Right atrium auricular region (tissue), 2 donors: ENCODE measurements around the gene BIRC5. TPM values are rescaled to one million over a fixed set of nuclear protein-coding genes. Genes with fewer than 3 reads are reported as not detected.

ENCODE experiments used
- DNase-seq: peaks from one replicate; pipeline ENCODE4 v3.0.0-alpha.2; 2019; ENCODE audit warnings: low spot score
- H3K27ac ChIP-seq, 2 donors: fragments of 200-600 bp; sonication (generic); 1 replicate in 1 of 2; 2 replicates in 1 of 2; pipeline ENCODE4 v1.5.1; 2016 to 2019
- H3K27me3 ChIP-seq, 2 donors: fragments of 200-600 bp; sonication (generic); one replicate each; pipeline versions ENCODE4 v1.5.1 to v1.6.0; 2017 to 2019
- H3K36me3 ChIP-seq: fragments of 200-600 bp; sonication (generic); one replicate; pipeline ENCODE4 v1.5.1; 2016
- H3K4me1 ChIP-seq, 2 donors: fragments of 200-600 bp; sonication (generic); one replicate each; pipeline versions ENCODE4 v1.5.1 to v1.6.0; 2017 to 2019
- H3K4me3 ChIP-seq, 2 donors: fragments of 200-600 bp; sonication (generic); 1 replicate in 1 of 2; 2 replicates in 1 of 2; pipeline ENCODE4 v1.5.1; 2017 to 2019; ENCODE audit warnings: mild to moderate bottlenecking in 1 of 2, moderate library complexity in 1 of 2
- H3K9me3 ChIP-seq, 2 donors: fragments of 200-600 bp; sonication (generic); one replicate each; pipeline ENCODE4 v1.5.1; 2019
- total RNA-seq, 2 donors: library from RNA; depleted of rRNA; stranded (reverse); fragments of >200 nt; gene quantifications; one replicate each; pipeline ENCODE4 v1.1.0, GENCODE V29; 2016
- TF ChIP-seq, protein P1 (sequence below), 2 donors: fragments of 200-600 bp; sonication (generic); IDR thresholded peaks; one replicate each; pipeline ENCODE4 v1.5.1; 2019; ENCODE audit warnings: antibody characterized with exemption in 2 of 2

The BIRC5 gene
- total RNA-seq, 2 donors from 2014 or later: 3.7 TPM; not detected in 1

DNA sequence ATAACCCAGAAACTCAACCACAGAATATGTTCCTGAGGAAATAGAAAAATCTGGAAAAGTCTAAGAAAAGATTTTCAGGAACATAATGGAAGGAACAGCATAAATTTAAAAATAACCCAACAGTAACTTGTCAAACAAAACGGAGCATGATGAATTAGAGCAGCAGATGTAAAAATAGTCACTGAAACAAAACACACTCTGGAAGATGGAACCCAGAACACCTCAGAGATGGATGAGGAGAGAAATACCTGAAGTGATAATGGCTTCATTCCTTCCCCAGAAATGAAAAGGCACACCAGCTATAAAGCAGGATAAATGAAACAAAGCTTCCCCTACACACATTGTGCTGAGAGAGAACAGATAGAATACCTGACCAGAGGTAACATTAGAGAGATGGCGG lies 33.5 kb upstream of the BIRC5 start:
- no peaks in the 10 kb centered on the region for H3K36me3 ChIP-seq
- H3K27me3 ChIP-seq: no peaks in the 10 kb centered on the region
- no peak for DNase-seq
- no peak overlapping the region for H3K4me3 ChIP-seq
- TF ChIP-seq, protein P1, sequence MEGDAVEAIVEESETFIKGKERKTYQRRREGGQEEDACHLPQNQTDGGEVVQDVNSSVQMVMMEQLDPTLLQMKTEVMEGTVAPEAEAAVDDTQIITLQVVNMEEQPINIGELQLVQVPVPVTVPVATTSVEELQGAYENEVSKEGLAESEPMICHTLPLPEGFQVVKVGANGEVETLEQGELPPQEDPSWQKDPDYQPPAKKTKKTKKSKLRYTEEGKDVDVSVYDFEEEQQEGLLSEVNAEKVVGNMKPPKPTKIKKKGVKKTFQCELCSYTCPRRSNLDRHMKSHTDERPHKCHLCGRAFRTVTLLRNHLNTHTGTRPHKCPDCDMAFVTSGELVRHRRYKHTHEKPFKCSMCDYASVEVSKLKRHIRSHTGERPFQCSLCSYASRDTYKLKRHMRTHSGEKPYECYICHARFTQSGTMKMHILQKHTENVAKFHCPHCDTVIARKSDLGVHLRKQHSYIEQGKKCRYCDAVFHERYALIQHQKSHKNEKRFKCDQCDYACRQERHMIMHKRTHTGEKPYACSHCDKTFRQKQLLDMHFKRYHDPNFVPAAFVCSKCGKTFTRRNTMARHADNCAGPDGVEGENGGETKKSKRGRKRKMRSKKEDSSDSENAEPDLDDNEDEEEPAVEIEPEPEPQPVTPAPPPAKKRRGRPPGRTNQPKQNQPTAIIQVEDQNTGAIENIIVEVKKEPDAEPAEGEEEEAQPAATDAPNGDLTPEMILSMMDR (IDR thresholded peaks at IDR 0.05): no peak
- peaks cover 0 to 13% of the 10 kb centered on the region in 2 donors for H3K4me1 ChIP-seq
- no peaks in the 10 kb centered on the region for H3K9me3 ChIP-seq
- no peak overlapping the region for H3K27ac ChIP-seq

DNA sequence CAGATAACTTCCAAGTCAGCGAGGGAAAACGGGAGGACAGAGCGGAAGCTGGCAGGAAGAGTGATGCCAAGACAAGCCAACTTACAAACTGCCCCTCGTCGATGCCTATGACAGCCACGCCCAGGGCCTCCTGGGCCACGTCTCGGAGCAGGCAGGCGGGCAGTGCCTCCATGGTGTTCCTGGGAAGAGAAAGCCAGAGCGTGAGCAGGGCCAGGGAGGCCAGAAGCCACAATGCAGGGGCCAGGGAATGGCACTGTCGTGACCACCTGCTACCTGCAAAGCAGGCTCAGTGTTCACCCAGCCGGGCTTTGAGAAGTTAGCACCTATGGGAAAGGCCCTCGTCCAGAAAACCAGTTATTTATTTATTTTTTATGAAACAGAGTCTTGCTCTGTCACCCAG lies 31.5 kb upstream of the BIRC5 start:
- Histone ChIP-seq H3K9me3 (no peaks in the 10 kb centered on the region), H3K4me1 (peaks cover 0 to 14% of the 10 kb centered on the region in 2 donors), H3K36me3 (no peaks in the 10 kb centered on the region), H3K27me3 (no peaks in the 10 kb centered on the region), H3K27ac (no peak overlapping the region), H3K4me3 (no peak overlapping the region)
- TF ChIP-seq, protein P1 (IDR thresholded peaks at IDR 0.05): no peak
- DNase-seq: no peak

DNA sequence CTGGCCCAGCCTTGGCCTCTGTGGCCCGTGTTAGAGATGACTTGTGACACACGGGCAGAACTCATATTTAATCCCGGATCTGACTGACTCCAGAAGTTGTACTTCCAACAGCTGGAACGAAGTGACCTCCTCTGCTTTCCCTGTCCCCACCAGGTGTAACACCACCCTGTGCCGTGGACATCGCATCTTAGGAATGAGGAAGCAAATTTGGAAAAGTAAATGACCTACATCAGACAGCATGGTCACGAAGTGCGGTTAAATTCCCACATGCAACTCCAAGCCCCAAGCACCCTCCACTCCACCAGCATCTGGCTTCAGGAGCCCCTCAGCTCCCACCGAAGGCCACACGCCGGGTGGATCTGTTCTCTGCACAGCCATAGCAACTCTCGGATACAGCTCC lies 30.1 kb upstream of the BIRC5 start:
- H3K4me3 ChIP-seq: no peak overlapping the region
- peaks cover 0 to 27% of the 10 kb centered on the region in 2 donors for H3K4me1 ChIP-seq
- no peak overlapping the region for H3K27ac ChIP-seq
- no peaks in the 10 kb centered on the region for H3K27me3 ChIP-seq
- DNase-seq: no peak
- TF ChIP-seq, protein P1 (IDR thresholded peaks at IDR 0.05): no peak
- no peaks in the 10 kb centered on the region for H3K9me3 ChIP-seq
- H3K36me3 ChIP-seq: no peaks in the 10 kb centered on the region

GRCh38 chr17:78184351-78184750 lies 29.7 kb upstream of the BIRC5 start:
- TF ChIP-seq, protein P1 (IDR thresholded peaks at IDR 0.05): no peak
- H3K36me3 ChIP-seq: no peaks in the 10 kb centered on the region
- H3K27me3 ChIP-seq: no peaks in the 10 kb centered on the region
- H3K4me3 ChIP-seq: no peak overlapping the region
- no peaks in the 10 kb centered on the region for H3K9me3 ChIP-seq
- H3K27ac ChIP-seq: no peak overlapping the region
- H3K4me1 ChIP-seq: peaks cover 0 to 28% of the 10 kb centered on the region in 2 donors
- no peak for DNase-seq

DNA sequence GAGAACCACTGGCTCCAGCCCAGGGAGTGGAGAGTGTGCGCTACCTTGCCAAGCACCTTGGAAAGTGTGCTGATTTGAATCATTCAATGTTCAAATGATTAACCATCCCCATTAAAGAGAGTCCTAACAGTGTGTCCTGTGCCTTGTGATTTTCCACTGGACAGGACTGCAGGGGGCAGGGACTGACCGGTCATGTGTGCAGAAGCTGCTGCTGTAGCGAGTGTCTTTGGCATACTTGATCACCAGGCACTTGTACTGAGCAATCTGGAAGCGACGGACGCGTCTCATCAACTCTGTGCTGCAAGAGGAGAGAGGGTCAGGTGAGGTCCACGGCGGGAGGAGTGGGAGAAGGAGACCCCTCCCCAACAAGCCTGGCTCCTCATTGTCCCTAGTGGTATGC lies 29.2 kb upstream of the BIRC5 start:
- Histone ChIP-seq H3K4me3 (no peak overlapping the region), H3K4me1 (peaks cover 0 to 28% of the 10 kb centered on the region in 2 donors), H3K27me3 (no peaks in the 10 kb centered on the region), H3K36me3 (no peaks in the 10 kb centered on the region), H3K27ac (no peak overlapping the region), H3K9me3 (no peaks in the 10 kb centered on the region)
- TF ChIP-seq, protein P1 (IDR thresholded peaks at IDR 0.05): no peak
- no peak for DNase-seq

GRCh38 chr17:78185981-78186691 lies 27.9 kb upstream of the BIRC5 start:
- TF ChIP-seq, protein P1 (IDR thresholded peaks at IDR 0.05): no peak
- peak overlapping the region in 1 of 2 donors; percentile 61 for H3K4me3 ChIP-seq
- peaks cover 0 to 28% of the 10 kb centered on the region in 2 donors for H3K4me1 ChIP-seq
- H3K27ac ChIP-seq: peak overlapping the region; percentile 35 to 79
- no peak for DNase-seq
- no peaks in the 10 kb centered on the region for H3K9me3 ChIP-seq
- H3K27me3 ChIP-seq: no peaks in the 10 kb centered on the region
- peaks cover 2% of the 10 kb centered on the region for H3K36me3 ChIP-seq
